Mesenchymal stem cell (in vitro differentiated cells and primary cell): ENCODE measurements around the gene NLGN1.
"Not testable (repeated sequence)": the region's sequence is repeated elsewhere in the genome, so short reads cannot be mapped to it uniquely, and the experiment has no call there.

ENCODE experiments used
- DNase-seq: peaks from one replicate; pipeline ENCODE4 v3.0.0-alpha.2; 2013
- H2AFZ ChIP-seq: one replicate; pipeline ENCODE4 v1.6.1; 2013; ENCODE audit warnings: low read depth, mild to moderate bottlenecking, control low read depth, inconsistent platforms, low read length, moderate library complexity
- H2AK5ac ChIP-seq: 2 replicates; pipeline ENCODE4 v1.6.1; 2013; ENCODE audit warnings: low read length, moderate library complexity, mild to moderate bottlenecking, inconsistent platforms; ENCODE audit not compliant: severe bottlenecking
- H2BK120ac ChIP-seq: one replicate; pipeline ENCODE4 v1.6.1; 2013; ENCODE audit warnings: low read depth, mild to moderate bottlenecking, inconsistent platforms, low read length, moderate library complexity
- H2BK12ac ChIP-seq, 2 experiments: one replicate each; pipeline ENCODE4 v1.6.1; 2013; ENCODE audit warnings: inconsistent platforms in 2 of 2, low read length in 2 of 2, mild to moderate bottlenecking in 2 of 2, moderate library complexity in 2 of 2, control low read depth in 1 of 2
- H2BK15ac ChIP-seq: one replicate; pipeline ENCODE4 v1.6.1; 2013; ENCODE audit warnings: mild to moderate bottlenecking, low read depth, inconsistent platforms; ENCODE audit not compliant: poor library complexity, severe bottlenecking
- H2BK5ac ChIP-seq: 2 replicates; pipeline ENCODE4 v1.6.1; 2013; ENCODE audit warnings: low read depth, mild to moderate bottlenecking, low read length, control low read depth, inconsistent platforms; ENCODE audit not compliant: poor library complexity, severe bottlenecking
- H3K14ac ChIP-seq, 2 experiments: one replicate each; pipeline ENCODE4 v1.6.1; 2013; ENCODE audit warnings: inconsistent platforms in 2 of 2, low read length in 2 of 2, control low read depth in 1 of 2, mild to moderate bottlenecking in 1 of 2, moderate library complexity in 1 of 2
- H3K18ac ChIP-seq, 2 experiments: one replicate each; pipeline ENCODE4 v1.6.1; 2013; ENCODE audit warnings: inconsistent platforms in 2 of 2, low read length in 2 of 2, control low read depth in 1 of 2, low read depth in 1 of 2, mild to moderate bottlenecking in 1 of 2
- H3K23ac ChIP-seq, 2 experiments: one replicate each; pipeline ENCODE4 v1.6.1; 2013; ENCODE audit warnings: inconsistent platforms in 2 of 2, low read length in 2 of 2, mild to moderate bottlenecking in 2 of 2, moderate library complexity in 2 of 2, control low read depth in 1 of 2
- H3K27ac ChIP-seq: 2 replicates; pipeline ENCODE4 v1.5.1; 2013; ENCODE audit warnings: mild to moderate bottlenecking, moderate library complexity, low read length, control low read depth, inconsistent platforms; ENCODE audit not compliant: poor library complexity, severe bottlenecking
- H3K27me3 ChIP-seq, 2 experiments: 2 replicates each; pipeline versions ENCODE4 v1.6.1 to v1.7.0; 2013; ENCODE audit warnings: low read length in 2 of 2, mild to moderate bottlenecking in 2 of 2, moderate library complexity in 2 of 2, control low read depth in 1 of 2, inconsistent platforms in 1 of 2; ENCODE audit not compliant: control insufficient read depth in 1 of 2, insufficient read depth in 1 of 2
- H3K36me3 ChIP-seq, 2 experiments: 2 replicates each; pipeline versions ENCODE4 v1.6.1 to v1.7.0; 2013; ENCODE audit warnings: low read length in 2 of 2, control low read depth in 1 of 2, inconsistent platforms in 1 of 2, low read depth in 1 of 2, mild to moderate bottlenecking in 1 of 2; ENCODE audit not compliant: insufficient read depth in 2 of 2, control insufficient read depth in 1 of 2
- H3K4ac ChIP-seq, 2 experiments: one replicate each; pipeline ENCODE4 v1.6.1; 2013; ENCODE audit warnings: inconsistent platforms in 2 of 2, low read length in 2 of 2, mild to moderate bottlenecking in 2 of 2, moderate library complexity in 2 of 2, control low read depth in 1 of 2, low read depth in 1 of 2
- H3K4me1 ChIP-seq: 2 replicates; pipeline ENCODE4 v1.6.1; 2013; ENCODE audit warnings: low read depth, low read length, control low read depth; ENCODE audit not compliant: control insufficient read depth, insufficient read depth
- H3K4me2 ChIP-seq: 2 replicates; pipeline ENCODE4 v1.6.1; 2013; ENCODE audit warnings: low read length, mild to moderate bottlenecking, inconsistent platforms; ENCODE audit not compliant: poor library complexity, severe bottlenecking
- H3K4me3 ChIP-seq, 2 experiments: 2 replicates each; pipeline versions ENCODE4 v1.5.1 to v1.7.0; 2013; ENCODE audit warnings: low read length in 2 of 2, mild to moderate bottlenecking in 2 of 2, control low read depth in 1 of 2, low read depth in 1 of 2; ENCODE audit not compliant: insufficient read depth in 1 of 2
- H3K79me1 ChIP-seq: replicated peaks from 2 replicates; pipeline ENCODE4 v1.6.1; 2013; ENCODE audit warnings: mild to moderate bottlenecking, control low read depth, low read length, inconsistent platforms; ENCODE audit not compliant: poor library complexity, severe bottlenecking
- H3K9ac ChIP-seq: 2 replicates; pipeline ENCODE4 v1.7.0; 2013; ENCODE audit warnings: mild to moderate bottlenecking, low read length, moderate library complexity
- H3K9me3 ChIP-seq: 2 replicates; pipeline ENCODE4 v1.7.0; 2013; ENCODE audit warnings: mild to moderate bottlenecking, low read length; ENCODE audit not compliant: control insufficient read depth
- H4K8ac ChIP-seq: one replicate; pipeline ENCODE4 v1.6.1; 2013; ENCODE audit warnings: inconsistent platforms, mild to moderate bottlenecking, low read length, moderate library complexity
- H4K91ac ChIP-seq: one replicate; pipeline ENCODE4 v1.6.1; 2013; ENCODE audit warnings: mild to moderate bottlenecking, low read length, inconsistent platforms
- WGBS: methylation state at CpG from one replicate; pipeline ENCODE4 v1.1.7; 2013; ENCODE audit warnings: mixed read lengths; 5-methylcytosine and 5-hydroxymethylcytosine counted together

NLGN1 gene

DNA sequence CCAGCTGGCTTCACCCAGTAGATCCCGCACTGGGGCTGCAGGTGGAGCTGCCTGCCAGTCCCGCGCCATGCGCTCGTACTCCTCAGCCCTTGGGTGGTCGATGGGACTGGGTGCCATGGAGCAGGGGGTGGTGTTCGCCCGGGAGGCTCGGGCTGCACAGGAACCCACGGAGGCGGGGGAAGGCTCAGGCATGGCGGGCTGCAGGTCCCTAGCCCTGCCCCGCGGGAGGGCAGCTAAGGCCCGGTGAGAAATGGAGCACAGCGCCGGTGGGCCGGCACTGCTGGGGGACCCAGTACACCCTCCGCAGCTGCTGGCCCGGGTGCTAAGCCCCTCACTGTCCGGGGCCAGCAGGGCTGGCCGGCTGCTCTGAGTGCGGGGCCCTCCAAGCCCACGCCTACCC, 814.4 kb downstream of the NLGN1 start:
- H2AK5ac ChIP-seq, H3K4me2 ChIP-seq, H2AFZ ChIP-seq, H3K36me3 ChIP-seq, H4K91ac ChIP-seq, H3K14ac ChIP-seq, H3K23ac ChIP-seq, H3K4me1 ChIP-seq, H3K79me1 ChIP-seq, DNase-seq, H2BK15ac ChIP-seq, H3K4ac ChIP-seq, H3K9ac ChIP-seq, H2BK12ac ChIP-seq, H4K8ac ChIP-seq, H2BK5ac ChIP-seq, H3K9me3 ChIP-seq, H3K18ac ChIP-seq, H3K27ac ChIP-seq, H2BK120ac ChIP-seq, H3K4me3 ChIP-seq, H3K27me3 ChIP-seq: not testable (repeated sequence)
- WGBS = 95% methylated on average over 20 of the region's 24 CpGs

DNA sequence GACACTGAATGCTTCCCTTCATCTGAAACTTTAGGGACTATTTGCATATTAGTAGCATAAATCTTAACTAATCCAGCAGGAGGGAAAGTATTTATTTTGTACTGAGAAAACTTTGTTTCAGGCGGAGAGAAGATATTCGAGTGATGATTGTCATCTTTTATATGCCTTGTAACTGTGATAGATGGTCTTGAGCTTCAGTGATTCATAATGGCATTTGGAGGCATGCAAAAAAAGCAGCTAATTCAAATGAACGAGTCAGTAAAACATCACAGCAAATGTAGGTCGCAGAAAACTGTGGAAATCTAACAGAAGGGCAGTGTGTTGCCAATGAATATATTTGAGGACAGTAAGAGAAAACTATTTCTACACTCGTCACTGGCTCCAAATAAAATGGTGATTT, 817.9 kb downstream of the NLGN1 start:
- Histone ChIP-seq H3K36me3 (no peaks in the 10 kb centered on the region), H2AK5ac (no peak overlapping the region), H2BK5ac (no peak overlapping the region), H3K4me2 (no peak overlapping the region), H2BK15ac (no peak overlapping the region), H3K4ac (no peak overlapping the region), H3K18ac (no peak overlapping the region), H3K9ac (no peak overlapping the region), H4K91ac (no peak overlapping the region), H4K8ac (no peak overlapping the region), H3K27me3 (no peaks in the 10 kb centered on the region), H3K14ac (no peak overlapping the region), H2BK120ac (no peak overlapping the region), H3K4me1 (no peaks in the 10 kb centered on the region), H3K23ac (no peak overlapping the region), H3K27ac (no peak overlapping the region), H2AFZ (no peak overlapping the region), H2BK12ac (no peak overlapping the region), H3K9me3 (no peaks in the 10 kb centered on the region), H3K4me3 (no peak overlapping the region), H3K79me1 (no peaks in the 10 kb centered on the region)
- 92% methylated on average over 5 of the region's 5 CpGs for WGBS
- no peak for DNase-seq

DNA sequence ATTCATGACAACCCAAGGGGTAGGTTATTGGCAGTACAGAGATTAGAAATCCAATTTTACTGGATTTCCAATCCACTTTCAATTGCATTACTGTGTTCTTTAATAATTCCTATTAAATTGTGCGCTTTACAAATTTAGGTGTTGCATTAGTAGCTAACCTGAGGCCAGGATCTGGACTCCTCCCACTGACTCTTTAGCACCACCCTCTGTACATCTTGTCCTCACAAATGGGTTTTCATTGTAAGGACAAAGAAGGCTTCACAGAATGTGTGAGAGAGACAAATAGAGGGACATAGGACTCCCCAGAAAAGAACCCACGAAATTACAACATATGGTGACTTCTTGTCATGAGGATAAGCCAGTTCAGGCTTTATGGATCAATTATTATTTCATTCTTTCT, 818.5 kb downstream of the NLGN1 start:
- H3K9ac ChIP-seq = no peak overlapping the region
- no peak overlapping the region for H3K23ac ChIP-seq
- no peaks in the 10 kb centered on the region for H3K9me3 ChIP-seq
- H3K4me1 ChIP-seq = no peaks in the 10 kb centered on the region
- no peak overlapping the region for H3K4me3 ChIP-seq
- H2BK5ac ChIP-seq = no peak overlapping the region
- H2AK5ac ChIP-seq = no peak overlapping the region
- H4K8ac ChIP-seq = no peak overlapping the region
- no peaks in the 10 kb centered on the region for H3K27me3 ChIP-seq
- no peak overlapping the region for H3K4me2 ChIP-seq
- H2BK15ac ChIP-seq = no peak overlapping the region
- no peak overlapping the region for H2AFZ ChIP-seq
- no peak overlapping the region for H2BK120ac ChIP-seq
- H3K79me1 ChIP-seq = no peaks in the 10 kb centered on the region
- no peaks in the 10 kb centered on the region for H3K36me3 ChIP-seq
- no peak overlapping the region for H2BK12ac ChIP-seq
- H4K91ac ChIP-seq = no peak overlapping the region
- no peak for DNase-seq
- no peak overlapping the region for H3K27ac ChIP-seq
- H3K18ac ChIP-seq = no peak overlapping the region
- no peak overlapping the region for H3K4ac ChIP-seq
- WGBS = 100% methylated on average over 1 of the region's 2 CpGs
- no peak overlapping the region for H3K14ac ChIP-seq

DNA sequence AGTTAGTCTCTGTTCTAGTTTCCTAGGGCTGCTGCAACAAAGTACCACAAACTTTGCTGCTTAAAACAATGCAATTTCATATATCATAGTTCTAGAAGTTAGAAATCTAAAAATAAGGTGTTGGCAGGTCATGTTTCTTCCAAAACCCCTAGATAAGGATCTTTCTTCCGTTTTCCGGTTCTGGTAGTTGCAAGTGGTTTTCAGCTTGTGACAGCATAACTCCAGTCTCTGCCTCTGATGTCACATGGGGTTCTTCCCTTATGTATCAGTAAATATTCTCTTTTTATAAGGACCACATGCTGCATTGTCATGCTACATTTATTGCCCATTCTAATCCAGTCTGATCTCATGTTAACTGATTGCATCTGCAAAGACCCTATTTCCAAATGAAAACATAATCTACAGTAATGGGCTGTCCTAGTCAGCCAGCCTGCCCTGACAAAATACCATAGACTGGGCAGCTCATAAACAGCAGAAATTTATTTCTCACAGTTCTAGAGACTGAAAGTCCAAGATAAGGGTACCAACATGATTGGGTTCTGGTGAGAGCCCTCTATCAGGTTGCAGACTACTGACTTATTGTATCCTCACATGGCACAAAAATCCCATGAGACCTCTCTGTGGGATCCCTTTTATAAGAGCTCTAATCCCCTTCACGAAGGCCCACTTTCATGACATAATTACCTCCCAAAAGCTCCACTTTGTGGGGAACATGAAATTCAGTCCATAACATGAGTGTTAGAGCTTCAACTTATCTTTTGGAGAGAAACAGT, 819.6 kb downstream of the NLGN1 start:
- H3K9me3 ChIP-seq = no peaks in the 10 kb centered on the region
- H3K14ac ChIP-seq = no peak overlapping the region
- H2BK120ac ChIP-seq = no peak overlapping the region
- H3K18ac ChIP-seq = no peak overlapping the region
- H3K4ac ChIP-seq = no peak overlapping the region
- no peaks in the 10 kb centered on the region for H3K36me3 ChIP-seq
- DNase-seq = no peak
- WGBS = 96% methylated on average over 2 of the region's 3 CpGs
- H2BK15ac ChIP-seq = no peak overlapping the region
- H3K79me1 ChIP-seq = no peaks in the 10 kb centered on the region
- no peak overlapping the region for H4K91ac ChIP-seq
- no peak overlapping the region for H3K9ac ChIP-seq
- H2AFZ ChIP-seq = no peak overlapping the region
- no peak overlapping the region for H4K8ac ChIP-seq
- no peaks in the 10 kb centered on the region for H3K27me3 ChIP-seq
- H3K4me3 ChIP-seq = no peak overlapping the region
- no peaks in the 10 kb centered on the region for H3K4me1 ChIP-seq
- no peak overlapping the region for H2AK5ac ChIP-seq
- no peak overlapping the region for H3K23ac ChIP-seq
- H3K27ac ChIP-seq = no peak overlapping the region
- H3K4me2 ChIP-seq = no peak overlapping the region
- no peak overlapping the region for H2BK12ac ChIP-seq
- no peak overlapping the region for H2BK5ac ChIP-seq
